GM23338 (cell line): ENCODE data around the gene ONECUT1. TPM values are rescaled to one million over a fixed set of nuclear protein-coding genes. Genes with fewer than 3 reads are reported as not detected.

Experiments used
- ATAC-seq: fragments of 200-7000 bp; cut with Tn5 transposase; 3 replicates; pipeline ENCODE4 v1.9.1; 2020
- DNase-seq: peaks from one replicate; pipeline ENCODE4 v3.0.0-alpha.2; 2015; ENCODE audit warnings: low spot score
- H2AFZ ChIP-seq: fragments of 200-600 bp; sonication (generic); 2 replicates; pipeline ENCODE4 v1.8.0; 2016; ENCODE audit warnings: antibody characterized with exemption, mild to moderate bottlenecking, moderate library complexity
- H3F3A ChIP-seq: fragments of 200-600 bp; sonication (generic); replicated peaks from 2 replicates; pipeline ENCODE4 v1.8.0; 2017; ENCODE audit warnings: antibody characterized with exemption, mixed run types, low read depth
- H3K27ac ChIP-seq: fragments of 200-600 bp; sonication (generic); 2 replicates; pipeline ENCODE4 v1.6.1; 2016; ENCODE audit warnings: low read depth
- H3K27me3 ChIP-seq: fragments of 200-600 bp; sonication (generic); 2 replicates; pipeline ENCODE4 v1.8.0; 2016; ENCODE audit warnings: mild to moderate bottlenecking, mixed run types, moderate library complexity; ENCODE audit not compliant: insufficient read depth
- H3K36me3 ChIP-seq: fragments of 200-600 bp; sonication (generic); 2 replicates; pipeline ENCODE4 v1.8.0; 2016; ENCODE audit warnings: mild to moderate bottlenecking; ENCODE audit not compliant: insufficient read depth
- H3K4me1 ChIP-seq: fragments of 200-600 bp; sonication (generic); 2 replicates; pipeline ENCODE4 v1.8.0; 2016; ENCODE audit warnings: mild to moderate bottlenecking, moderate library complexity; ENCODE audit not compliant: insufficient read depth
- H3K4me2 ChIP-seq: fragments of 200-600 bp; sonication (generic); 2 replicates; pipeline ENCODE4 v1.7.1; 2017; ENCODE audit warnings: mixed run types
- H3K4me3 ChIP-seq: fragments of 200-600 bp; sonication (generic); 2 replicates; pipeline ENCODE4 v1.6.1; 2016; ENCODE audit warnings: mixed run types
- H3K79me2 ChIP-seq: fragments of 200-600 bp; sonication (generic); replicated peaks from 2 replicates; pipeline ENCODE4 v1.8.0; 2017; ENCODE audit warnings: mild to moderate bottlenecking; ENCODE audit not compliant: insufficient read depth
- H3K9me2 ChIP-seq: fragments of 200-600 bp; sonication (generic); 2 replicates; pipeline ENCODE4 v1.8.0; 2017; ENCODE audit not compliant: insufficient read depth
- H4K20me1 ChIP-seq: fragments of 200-600 bp; sonication (generic); replicated peaks from 2 replicates; pipeline ENCODE4 v1.8.0; 2017; ENCODE audit warnings: mild to moderate bottlenecking; ENCODE audit not compliant: insufficient read depth
- H3K27ac Mint-ChIP-seq: 2 replicates; pipeline ENCODE4 v1.8.0; 2020; ENCODE audit warnings: inconsistent platforms, mild to moderate bottlenecking, moderate library complexity, mixed read lengths
- H3K27me3 Mint-ChIP-seq: 3 replicates; pipeline ENCODE4 v1.8.0; 2022; ENCODE audit warnings: low read depth, mild to moderate bottlenecking, moderate library complexity, mixed read lengths, inconsistent platforms; ENCODE audit not compliant: insufficient read depth, poor library complexity
- H3K36me3 Mint-ChIP-seq: 3 replicates; pipeline ENCODE4 v1.8.0; 2021; ENCODE audit warnings: low read depth, mild to moderate bottlenecking, inconsistent platforms, moderate library complexity, mixed read lengths
- H3K4me1 Mint-ChIP-seq: 3 replicates; pipeline ENCODE4 v1.8.0; 2020; ENCODE audit warnings: mild to moderate bottlenecking, inconsistent platforms, mixed read lengths
- H3K4me3 Mint-ChIP-seq: 3 replicates; pipeline ENCODE4 v1.8.0; 2021; ENCODE audit warnings: moderate library complexity, mild to moderate bottlenecking, inconsistent platforms, mixed read lengths
- H3K9me3 Mint-ChIP-seq: 3 replicates; pipeline ENCODE4 v1.8.0; 2020; ENCODE audit warnings: moderate library complexity, mild to moderate bottlenecking, inconsistent platforms, mixed read lengths
- CREB1 ChIP-seq: fragments of 250-450 bp; sonication (Bioruptor Pico); IDR thresholded peaks from 2 replicates; pipeline ENCODE4 v1.5.0; 2020; ENCODE audit warnings: low read depth, mild to moderate bottlenecking, moderate library complexity
- EZH2 ChIP-seq: fragments of 200-600 bp; sonication (generic); IDR thresholded peaks from one replicate; pipeline ENCODE4 v1.8.0; 2017; ENCODE audit warnings: antibody characterized with exemption, mild to moderate bottlenecking, low read depth; ENCODE audit not compliant: unreplicated experiment
- EZH2phosphoT487 ChIP-seq: fragments of 200-600 bp; sonication (generic); IDR thresholded peaks from one replicate; pipeline ENCODE4 v1.8.1; 2018; ENCODE audit warnings: antibody characterized with exemption; ENCODE audit not compliant: unreplicated experiment
- JUNB ChIP-seq: IDR thresholded peaks from one replicate; pipeline ENCODE4 v1.6.1; 2016; ENCODE audit warnings: antibody characterized with exemption; ENCODE audit not compliant: unreplicated experiment
- NANOG ChIP-seq: IDR thresholded peaks from 2 replicates; pipeline ENCODE4 v1.6.1; 2016; ENCODE audit warnings: antibody characterized with exemption, borderline replicate concordance
- POLR2AphosphoS5 ChIP-seq: IDR thresholded peaks from 2 replicates; pipeline ENCODE4 v1.6.1; 2016; ENCODE audit warnings: antibody characterized with exemption, low read depth
- STAT1 ChIP-seq: IDR thresholded peaks from one replicate; pipeline ENCODE4 v1.6.1; 2016; ENCODE audit warnings: antibody characterized with exemption; ENCODE audit not compliant: unreplicated experiment
- ZNF114 ChIP-seq: fragments of 250-450 bp; sonication (Bioruptor Pico); IDR thresholded peaks from 2 replicates; pipeline ENCODE4 v1.5.0; 2020; ENCODE audit warnings: mild to moderate bottlenecking, moderate library complexity
- ZNF331 ChIP-seq: fragments of 250-450 bp; sonication (Bioruptor Pico); IDR thresholded peaks from 2 replicates; pipeline ENCODE4 v1.5.0; 2020; ENCODE audit warnings: low read depth, mild to moderate bottlenecking, moderate library complexity
- long read RNA-seq: library from polyadenylated mRNA; unstranded; transcript quantifications from one replicate; pipeline ENCODE4 v2.0.0, GENCODE V29; 2020; ENCODE audit not compliant: unreplicated experiment
- polyA plus RNA-seq: library from polyadenylated mRNA; unstranded; fragments of >200 nt; fragmentation: Nextera tagmentation; extraction: Ambion mirVana; gene quantifications from 2 replicates; pipeline ENCODE4 v1.2.1, GENCODE V29; 2016
- total RNA-seq: library from RNA; depleted of rRNA; stranded (reverse); fragments of >200 nt; shearing (Covaris generic); gene quantifications from 2 replicates; pipeline ENCODE4 v1.2.3, GENCODE V29; 2014; rRNA removed
- TF ChIP-seq, protein P1 (sequence below), 2 experiments: fragments of 200-600 bp in 1 of 2; sonication (generic) in 1 of 2; conservative IDR thresholded peaks; 2 replicates each; pipeline versions ENCODE4 v1.5.1 to v1.6.1; 2016 to 2017; ENCODE audit warnings: antibody characterized with exemption in 2 of 2, low read depth in 2 of 2, mild to moderate bottlenecking in 2 of 2, moderate library complexity in 1 of 2
- TF ChIP-seq, protein P2 (sequence below): fragments of 250-450 bp; sonication (Bioruptor Pico); IDR thresholded peaks from 2 replicates; pipeline ENCODE4 v1.5.0; 2020; ENCODE audit warnings: mild to moderate bottlenecking, moderate library complexity

The ONECUT1 gene
- total RNA-seq (4.2 and 9.4 TPM in 2 replicates), polyA plus RNA-seq (3.9 and 4.3 TPM in 2 replicates)
- long read RNA-seq, result 0 reads

DNA sequence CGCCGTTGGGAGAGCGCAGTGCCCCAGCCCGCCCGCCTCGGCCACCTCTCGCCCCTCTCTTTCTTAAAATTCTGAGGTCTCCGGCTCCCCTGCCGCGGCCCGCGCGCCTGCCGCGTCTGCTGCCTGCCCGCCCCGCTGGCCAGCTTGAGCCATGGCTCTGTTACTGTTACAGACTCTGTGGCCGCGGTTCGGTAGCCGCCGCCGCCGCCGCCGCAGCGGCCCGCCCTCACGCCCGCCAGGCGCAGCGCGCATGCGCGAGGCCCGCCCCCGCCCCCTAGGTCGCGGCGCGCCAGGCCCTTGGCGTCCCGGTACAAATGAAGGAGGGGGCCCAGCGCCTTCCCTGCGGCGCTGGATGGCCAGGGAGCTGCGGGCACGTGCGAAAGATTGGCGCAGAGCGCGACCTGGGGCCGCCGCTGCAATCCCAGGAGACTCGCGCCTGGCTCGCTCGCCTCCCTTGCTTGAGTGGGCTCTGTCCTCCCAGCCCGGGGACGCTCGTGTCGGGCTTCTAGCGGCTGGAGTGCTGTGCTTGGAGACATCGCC lies at the start of gene ONECUT1:
Gene ONECUT1 (minus strand): TSS at position 168 of the 540 bp plus-strand sequence. CDS start 452 bp downstream, outside the sequence.
- Histone ChIP-seq H3K4me3 (peak within 1 kb of the TSS; percentile 59), H3K79me2 (0 out of 2 replicates have a peak, but pooled peaks cover 3% of the 10 kb centered on the region), H3K4me2 (peak within 1 kb of the TSS; percentile 82), H3K4me1 (peaks cover 74% of the 10 kb centered on the region), H2AFZ (peak within 1 kb of the TSS; percentile 66; the same call in 1 of the 2 replicates), H4K20me1 (peaks cover 31% of the 10 kb centered on the region), H3K27ac (no peak within 1 kb of the TSS), H3F3A (peaks cover 28% of the 10 kb centered on the region), H3K36me3 (no peaks in the 10 kb centered on the region), H3K27me3 (peaks cover 99% of the 10 kb centered on the region), H3K9me2 (no peaks in the 10 kb centered on the region)
- Mint-ChIP-seq H3K36me3 (no peaks in the 10 kb centered on the region), H3K27me3 (peaks cover 98% of the 10 kb centered on the region), H3K9me3 (no peaks in the 10 kb centered on the region; the same call in 1 of the 3 replicates), H3K4me3 (peak within 1 kb of the TSS; percentile 77), H3K4me1 (peaks cover 70% of the 10 kb centered on the region), H3K27ac (no peak within 1 kb of the TSS)
- peak; percentile 5 for ATAC-seq
- no peak for TF ChIP-seq EZH2
- peak; percentile 79 for DNase-seq

DNA sequence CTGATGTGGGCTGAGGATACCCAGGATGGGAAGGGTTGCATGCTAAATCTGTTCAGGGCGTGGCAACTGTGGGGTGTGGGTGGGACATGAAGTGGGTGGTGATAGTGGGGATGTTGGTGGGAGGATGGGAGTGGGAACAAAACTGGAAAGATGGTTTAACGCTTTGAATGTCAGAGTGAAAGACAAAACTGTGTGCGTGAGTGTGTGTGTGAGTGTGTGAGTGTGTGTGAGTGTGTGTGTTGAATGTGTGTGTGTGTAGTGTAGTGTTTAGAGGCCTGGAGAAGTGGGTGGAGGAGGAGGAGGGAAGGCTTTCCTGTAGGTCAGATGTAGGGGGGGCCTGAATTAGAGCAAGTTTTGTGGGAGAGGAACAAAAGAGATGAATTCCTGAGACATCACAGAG lies 44.2 kb upstream of the ONECUT1 start:
- H3K27ac Mint-ChIP-seq, result no peak overlapping the region
- H3K79me2 ChIP-seq, result no peaks in the 10 kb centered on the region
- TF ChIP-seq STAT1 (no peak), POLR2AphosphoS5 (no peak), ZNF331 (CRISPR knock-in tag) (no peak), EZH2phosphoT487 (no peak), ZNF114 (CRISPR knock-in tag) (no peak), NANOG (no peak), EZH2 (no peak), CREB1 (CRISPR knock-in tag) (no peak), JUNB (no peak)
- TF ChIP-seq, protein P1, sequence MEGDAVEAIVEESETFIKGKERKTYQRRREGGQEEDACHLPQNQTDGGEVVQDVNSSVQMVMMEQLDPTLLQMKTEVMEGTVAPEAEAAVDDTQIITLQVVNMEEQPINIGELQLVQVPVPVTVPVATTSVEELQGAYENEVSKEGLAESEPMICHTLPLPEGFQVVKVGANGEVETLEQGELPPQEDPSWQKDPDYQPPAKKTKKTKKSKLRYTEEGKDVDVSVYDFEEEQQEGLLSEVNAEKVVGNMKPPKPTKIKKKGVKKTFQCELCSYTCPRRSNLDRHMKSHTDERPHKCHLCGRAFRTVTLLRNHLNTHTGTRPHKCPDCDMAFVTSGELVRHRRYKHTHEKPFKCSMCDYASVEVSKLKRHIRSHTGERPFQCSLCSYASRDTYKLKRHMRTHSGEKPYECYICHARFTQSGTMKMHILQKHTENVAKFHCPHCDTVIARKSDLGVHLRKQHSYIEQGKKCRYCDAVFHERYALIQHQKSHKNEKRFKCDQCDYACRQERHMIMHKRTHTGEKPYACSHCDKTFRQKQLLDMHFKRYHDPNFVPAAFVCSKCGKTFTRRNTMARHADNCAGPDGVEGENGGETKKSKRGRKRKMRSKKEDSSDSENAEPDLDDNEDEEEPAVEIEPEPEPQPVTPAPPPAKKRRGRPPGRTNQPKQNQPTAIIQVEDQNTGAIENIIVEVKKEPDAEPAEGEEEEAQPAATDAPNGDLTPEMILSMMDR (conservative IDR thresholded peaks at IDR 0.05; ENCODE audit: low read depth in 2 of 2), result no peak
- TF ChIP-seq, protein P2, sequence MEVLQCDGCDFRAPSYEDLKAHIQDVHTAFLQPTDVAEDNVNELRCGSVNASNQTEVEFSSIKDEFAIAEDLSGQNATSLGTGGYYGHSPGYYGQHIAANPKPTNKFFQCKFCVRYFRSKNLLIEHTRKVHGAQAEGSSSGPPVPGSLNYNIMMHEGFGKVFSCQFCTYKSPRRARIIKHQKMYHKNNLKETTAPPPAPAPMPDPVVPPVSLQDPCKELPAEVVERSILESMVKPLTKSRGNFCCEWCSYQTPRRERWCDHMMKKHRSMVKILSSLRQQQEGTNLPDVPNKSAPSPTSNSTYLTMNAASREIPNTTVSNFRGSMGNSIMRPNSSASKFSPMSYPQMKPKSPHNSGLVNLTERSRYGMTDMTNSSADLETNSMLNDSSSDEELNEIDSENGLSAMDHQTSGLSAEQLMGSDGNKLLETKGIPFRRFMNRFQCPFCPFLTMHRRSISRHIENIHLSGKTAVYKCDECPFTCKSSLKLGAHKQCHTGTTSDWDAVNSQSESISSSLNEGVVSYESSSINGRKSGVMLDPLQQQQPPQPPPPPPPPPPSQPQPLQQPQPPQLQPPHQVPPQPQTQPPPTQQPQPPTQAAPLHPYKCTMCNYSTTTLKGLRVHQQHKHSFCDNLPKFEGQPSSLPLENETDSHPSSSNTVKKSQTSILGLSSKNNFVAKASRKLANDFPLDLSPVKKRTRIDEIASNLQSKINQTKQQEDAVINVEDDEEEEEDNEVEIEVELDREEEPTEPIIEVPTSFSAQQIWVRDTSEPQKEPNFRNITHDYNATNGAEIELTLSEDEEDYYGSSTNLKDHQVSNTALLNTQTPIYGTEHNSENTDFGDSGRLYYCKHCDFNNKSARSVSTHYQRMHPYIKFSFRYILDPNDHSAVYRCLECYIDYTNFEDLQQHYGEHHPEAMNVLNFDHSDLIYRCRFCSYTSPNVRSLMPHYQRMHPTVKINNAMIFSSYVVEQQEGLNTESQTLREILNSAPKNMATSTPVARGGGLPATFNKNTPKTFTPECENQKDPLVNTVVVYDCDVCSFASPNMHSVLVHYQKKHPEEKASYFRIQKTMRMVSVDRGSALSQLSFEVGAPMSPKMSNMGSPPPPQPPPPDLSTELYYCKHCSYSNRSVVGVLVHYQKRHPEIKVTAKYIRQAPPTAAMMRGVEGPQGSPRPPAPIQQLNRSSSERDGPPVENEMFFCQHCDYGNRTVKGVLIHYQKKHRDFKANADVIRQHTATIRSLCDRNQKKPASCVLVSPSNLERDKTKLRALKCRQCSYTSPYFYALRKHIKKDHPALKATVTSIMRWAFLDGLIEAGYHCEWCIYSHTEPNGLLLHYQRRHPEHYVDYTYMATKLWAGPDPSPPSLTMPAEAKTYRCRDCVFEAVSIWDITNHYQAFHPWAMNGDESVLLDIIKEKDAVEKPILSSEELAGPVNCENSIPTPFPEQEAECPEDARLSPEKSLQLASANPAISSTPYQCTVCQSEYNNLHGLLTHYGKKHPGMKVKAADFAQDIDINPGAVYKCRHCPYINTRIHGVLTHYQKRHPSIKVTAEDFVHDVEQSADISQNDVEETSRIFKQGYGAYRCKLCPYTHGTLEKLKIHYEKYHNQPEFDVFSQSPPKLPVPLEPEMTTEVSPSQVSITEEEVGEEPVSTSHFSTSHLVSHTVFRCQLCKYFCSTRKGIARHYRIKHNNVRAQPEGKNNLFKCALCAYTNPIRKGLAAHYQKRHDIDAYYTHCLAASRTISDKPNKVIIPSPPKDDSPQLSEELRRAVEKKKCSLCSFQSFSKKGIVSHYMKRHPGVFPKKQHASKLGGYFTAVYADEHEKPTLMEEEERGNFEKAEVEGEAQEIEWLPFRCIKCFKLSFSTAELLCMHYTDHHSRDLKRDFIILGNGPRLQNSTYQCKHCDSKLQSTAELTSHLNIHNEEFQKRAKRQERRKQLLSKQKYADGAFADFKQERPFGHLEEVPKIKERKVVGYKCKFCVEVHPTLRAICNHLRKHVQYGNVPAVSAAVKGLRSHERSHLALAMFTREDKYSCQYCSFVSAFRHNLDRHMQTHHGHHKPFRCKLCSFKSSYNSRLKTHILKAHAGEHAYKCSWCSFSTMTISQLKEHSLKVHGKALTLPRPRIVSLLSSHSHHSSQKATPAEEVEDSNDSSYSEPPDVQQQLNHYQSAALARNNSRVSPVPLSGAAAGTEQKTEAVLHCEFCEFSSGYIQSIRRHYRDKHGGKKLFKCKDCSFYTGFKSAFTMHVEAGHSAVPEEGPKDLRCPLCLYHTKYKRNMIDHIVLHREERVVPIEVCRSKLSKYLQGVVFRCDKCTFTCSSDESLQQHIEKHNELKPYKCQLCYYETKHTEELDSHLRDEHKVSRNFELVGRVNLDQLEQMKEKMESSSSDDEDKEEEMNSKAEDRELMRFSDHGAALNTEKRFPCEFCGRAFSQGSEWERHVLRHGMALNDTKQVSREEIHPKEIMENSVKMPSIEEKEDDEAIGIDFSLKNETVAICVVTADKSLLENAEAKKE, result no peak

More for the DNA sequence above, 44.2 kb upstream of the ONECUT1 start:
- H3K4me3 Mint-ChIP-seq, result no peak overlapping the region
- H3K27me3 ChIP-seq, result no peaks in the 10 kb centered on the region
- H3K27me3 Mint-ChIP-seq, result peaks cover 3% of the 10 kb centered on the region
- H3K36me3 ChIP-seq, result no peaks in the 10 kb centered on the region
- no peaks in the 10 kb centered on the region for H3K4me1 ChIP-seq
- no peak overlapping the region for H3K4me3 ChIP-seq
- no peaks in the 10 kb centered on the region for H3F3A ChIP-seq
- H3K4me1 Mint-ChIP-seq, result no peaks in the 10 kb centered on the region
- no peak overlapping the region for H3K27ac ChIP-seq
- H4K20me1 ChIP-seq, result no peaks in the 10 kb centered on the region
- no peak for ATAC-seq
- no peak for DNase-seq
- peaks cover 18% of the 10 kb centered on the region for H3K9me3 Mint-ChIP-seq
- 0 out of 2 replicates have a peak overlapping the region, but pooled peaks have one; percentile 47 for H2AFZ ChIP-seq
- H3K4me2 ChIP-seq, result no peak overlapping the region
- 0 out of 2 replicates have a peak, but pooled peaks cover 11% of the 10 kb centered on the region for H3K9me2 ChIP-seq
- no peaks in the 10 kb centered on the region for H3K36me3 Mint-ChIP-seq
